Amygdala (tissue), 56 donors: ENCODE results near the gene ZFAND5.
A peak's percentile ranks its signal among the peaks of the same experiment; 100 is the strongest.

Experiments
- DNase-seq, 56 donors: peaks; one replicate each; lab custom pipeline; 2025; lab: John Stamatoyannopoulos, UW

The ZFAND5 gene, protein sequence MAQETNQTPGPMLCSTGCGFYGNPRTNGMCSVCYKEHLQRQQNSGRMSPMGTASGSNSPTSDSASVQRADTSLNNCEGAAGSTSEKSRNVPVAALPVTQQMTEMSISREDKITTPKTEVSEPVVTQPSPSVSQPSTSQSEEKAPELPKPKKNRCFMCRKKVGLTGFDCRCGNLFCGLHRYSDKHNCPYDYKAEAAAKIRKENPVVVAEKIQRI

DNA sequence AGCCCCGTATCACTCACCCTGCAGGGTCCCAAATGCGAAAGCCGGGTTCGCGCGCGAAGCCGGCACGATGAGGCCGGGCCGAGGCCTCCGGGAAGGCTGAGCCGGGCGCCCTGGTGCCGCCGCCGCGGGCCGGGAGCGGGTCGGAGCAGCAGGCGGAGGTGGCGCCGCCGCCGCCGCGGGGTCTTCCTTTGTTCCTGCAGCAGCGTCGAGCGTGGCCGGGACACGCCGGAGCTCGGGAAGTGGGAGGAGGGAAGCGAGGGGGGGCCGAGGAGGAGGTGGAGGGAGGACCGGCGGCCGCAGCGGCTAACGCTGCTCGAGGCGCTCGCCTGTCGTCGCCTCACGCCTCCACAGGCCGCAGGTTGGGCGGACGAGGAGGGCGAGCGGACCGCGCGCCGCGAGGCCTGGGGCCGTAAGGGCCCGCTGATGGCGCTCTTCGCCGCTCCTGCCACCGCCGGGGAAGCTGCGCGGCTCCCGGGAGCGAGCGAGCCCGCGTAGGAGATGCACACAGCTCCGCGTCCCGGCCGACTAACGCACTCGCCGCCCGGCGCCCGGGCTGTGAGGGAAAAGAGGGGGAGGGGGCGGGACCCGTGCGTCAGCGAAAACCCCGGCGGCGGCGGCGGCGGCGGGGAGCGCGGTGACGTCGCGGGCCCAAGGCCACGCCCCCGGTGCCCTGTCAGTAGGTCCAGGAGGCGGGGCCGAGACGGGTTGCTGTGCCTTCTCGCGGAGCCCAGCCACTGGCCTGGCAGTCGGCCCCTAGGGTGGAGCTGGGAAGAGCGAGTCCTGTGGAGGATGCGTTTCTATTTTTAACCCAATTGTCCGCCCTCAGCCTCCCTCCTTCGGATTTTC is at the start of gene ZFAND5:
ZFAND5 (minus strand) TSS at position 530 of the 846 bp plus-strand sequence. CDS start 4,430 bp downstream, outside the sequence.
- peak; percentile 51 to 99 (median 96) for DNase-seq

- no peak for DNase-seq
Observed at GRCh38 chr9:72412483-72413040, 47.6 kb upstream of the ZFAND5 start.

- DNase-seq, result no peak
Observed at GRCh38 chr9:72410214-72410613, 45.2 kb upstream of the ZFAND5 start.

- DNase-seq, result no peak
Observed at GRCh38 chr9:72407114-72407513, 42.1 kb upstream of the ZFAND5 start.

- DNase-seq, result no peak
Observed at GRCh38 chr9:72402744-72403143, 37.7 kb upstream of the ZFAND5 start.

GRCh38 chr9:72401396-72401795 is 36.4 kb upstream of the ZFAND5 start:
- no peak for DNase-seq

DNA sequence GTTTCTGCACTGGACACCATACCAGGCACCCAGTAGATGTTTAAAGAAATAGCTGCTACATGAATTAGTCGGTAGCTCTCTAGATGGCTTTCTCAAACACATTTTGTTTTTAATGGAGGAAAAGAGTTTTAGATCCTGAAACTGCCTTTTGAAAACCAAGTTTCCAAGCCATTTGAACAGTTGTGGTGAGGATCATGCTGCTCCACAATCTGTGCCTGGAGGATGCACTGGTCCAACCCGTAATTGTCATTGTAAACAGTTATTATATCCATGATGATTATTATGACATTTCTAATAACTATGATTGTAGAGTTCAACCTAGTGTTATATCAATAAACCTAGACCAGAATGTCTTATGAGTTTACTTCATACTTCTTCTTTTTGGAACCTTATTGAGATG is 35.9 kb upstream of the ZFAND5 start:
- DNase-seq, result no peak

GRCh38 chr9:72399391-72399790 is 34.4 kb upstream of the ZFAND5 start:
- no peak for DNase-seq

GRCh38 chr9:72396247-72397091 is 31.5 kb upstream of the ZFAND5 start:
- no peak for DNase-seq

- DNase-seq, result no peak
Observed at GRCh38 chr9:72394066-72394465, 29.1 kb upstream of the ZFAND5 start.

- DNase-seq, result no peak
Observed at GRCh38 chr9:72390907-72391306, 25.9 kb upstream of the ZFAND5 start.

DNA sequence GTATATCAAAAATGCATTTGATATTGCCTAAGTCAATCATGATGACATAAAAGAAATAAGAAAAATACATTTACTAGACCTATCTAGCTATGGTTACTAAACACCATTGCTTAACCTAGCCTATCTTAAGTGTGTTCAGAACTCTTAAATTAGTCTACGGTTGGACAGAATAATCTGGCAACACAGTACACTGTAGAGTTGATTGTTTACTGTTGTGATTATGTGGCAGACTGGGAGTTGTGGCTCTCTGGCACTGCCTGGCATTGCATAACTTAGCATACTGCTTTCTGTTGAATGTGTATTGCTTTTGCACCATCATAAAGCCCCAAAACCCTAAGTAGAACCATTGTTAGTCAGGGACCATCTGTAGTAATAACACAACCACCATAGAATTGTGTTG is 21.2 kb upstream of the ZFAND5 start:
- DNase-seq, result no peak

- DNase-seq, result no peak
Observed at GRCh38 chr9:72384710-72385485, 19.9 kb upstream of the ZFAND5 start.

- DNase-seq, result no peak
Observed at GRCh38 chr9:72383978-72384709, 19.1 kb upstream of the ZFAND5 start.

- DNase-seq, result no peak
Observed at GRCh38 chr9:72382405-72382804, 17.4 kb upstream of the ZFAND5 start.

- no peak for DNase-seq
Observed at GRCh38 chr9:72377041-72377440, 12.0 kb upstream of the ZFAND5 start.

GRCh38 chr9:72371151-72371550 is 6.1 kb upstream of the ZFAND5 start:
- no peak for DNase-seq

DNA sequence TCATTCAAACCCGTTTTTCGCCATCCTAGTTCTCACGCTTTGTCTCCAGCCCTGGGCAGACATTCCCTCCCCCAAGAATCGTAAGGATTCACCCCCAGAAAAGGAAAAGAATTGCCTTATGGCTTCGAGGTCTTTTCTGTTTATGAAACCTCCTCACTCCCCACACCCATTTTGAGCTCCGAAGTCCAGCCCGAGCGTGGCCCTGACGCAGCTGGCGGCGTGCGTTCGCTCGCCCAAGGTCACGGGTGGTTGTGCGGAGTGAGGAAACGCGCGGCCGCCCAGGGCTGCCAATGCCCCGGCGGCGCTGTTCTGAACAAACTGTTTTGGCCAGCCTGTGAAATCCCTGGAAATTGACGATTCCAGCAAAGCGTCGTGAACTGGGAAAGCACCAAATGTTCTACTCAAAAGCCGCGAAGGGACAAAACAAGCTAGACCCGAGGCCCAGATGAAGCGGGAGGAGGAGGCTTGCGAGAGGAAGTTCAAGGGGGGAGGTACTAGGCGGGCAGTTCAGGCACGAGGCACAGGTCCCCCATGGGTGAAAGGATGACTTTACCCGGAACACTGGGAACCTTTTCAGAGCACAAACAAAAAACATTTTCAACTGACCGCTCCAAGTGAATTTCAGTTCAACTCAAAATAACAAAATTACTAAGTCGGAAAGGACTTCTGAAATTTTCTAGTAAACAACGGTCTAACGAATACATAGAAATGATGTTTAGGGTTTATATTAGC is 683 bp upstream of the ZFAND5 start:
- peak; percentile 51 to 95 (median 82) for DNase-seq
